NOMO-1 treated with DMSO at 0.1 percent for 48 hours (cell line): ENCODE data around the gene IRGC.
"Not testable (repeated sequence)": the region's sequence is repeated elsewhere in the genome, so short reads cannot be mapped to it uniquely, and the experiment has no call there.

Experiments used
- DNase-seq: peaks from one replicate; lab custom pipeline; 2025; ENCODE audit not compliant: unreplicated experiment; lab: John Stamatoyannopoulos, UW

Gene IRGC, protein sequence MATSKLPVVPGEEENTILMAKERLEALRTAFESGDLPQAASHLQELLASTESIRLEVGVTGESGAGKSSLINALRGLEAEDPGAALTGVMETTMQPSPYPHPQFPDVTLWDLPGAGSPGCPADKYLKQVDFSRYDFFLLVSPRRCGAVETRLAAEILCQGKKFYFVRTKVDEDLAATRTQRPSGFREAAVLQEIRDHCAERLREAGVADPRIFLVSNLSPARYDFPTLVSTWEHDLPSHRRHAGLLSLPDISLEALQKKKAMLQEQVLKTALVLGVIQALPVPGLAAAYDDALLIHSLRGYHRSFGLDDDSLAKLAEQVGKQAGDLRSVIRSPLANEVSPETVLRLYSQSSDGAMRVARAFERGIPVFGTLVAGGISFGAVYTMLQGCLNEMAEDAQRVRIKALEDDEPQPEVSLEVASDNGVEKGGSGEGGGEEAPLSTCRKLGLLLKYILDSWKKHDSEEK

DNA sequence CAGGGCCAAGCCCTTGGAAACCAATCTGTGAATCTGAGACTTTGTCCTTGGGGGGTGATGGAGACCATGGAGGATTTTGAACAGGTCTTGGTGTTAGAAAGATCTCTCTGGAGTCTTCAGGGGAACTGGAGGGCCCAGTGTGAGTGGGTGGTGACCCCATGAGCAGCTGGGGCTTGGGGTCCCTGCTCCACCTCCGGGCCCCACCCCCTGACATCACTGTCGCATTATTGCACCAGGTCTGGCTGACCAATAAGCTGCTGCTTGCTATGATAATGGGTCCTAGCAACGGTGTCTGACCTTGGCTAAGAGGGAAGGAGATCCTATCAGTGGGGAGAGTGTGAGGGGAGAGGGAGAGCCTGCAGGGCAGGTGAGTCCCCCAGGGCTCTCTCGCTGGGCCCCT lies at the start of gene IRGC:
TSS of gene IRGC (plus strand) at position 301 of the 400 bp plus-strand sequence. CDS start 2,483 bp downstream, outside the sequence.
- no peak for DNase-seq

GRCh38 chr19:43667126-43667875 lies 48.6 kb upstream of the IRGC start:
- DNase-seq = no peak

DNA sequence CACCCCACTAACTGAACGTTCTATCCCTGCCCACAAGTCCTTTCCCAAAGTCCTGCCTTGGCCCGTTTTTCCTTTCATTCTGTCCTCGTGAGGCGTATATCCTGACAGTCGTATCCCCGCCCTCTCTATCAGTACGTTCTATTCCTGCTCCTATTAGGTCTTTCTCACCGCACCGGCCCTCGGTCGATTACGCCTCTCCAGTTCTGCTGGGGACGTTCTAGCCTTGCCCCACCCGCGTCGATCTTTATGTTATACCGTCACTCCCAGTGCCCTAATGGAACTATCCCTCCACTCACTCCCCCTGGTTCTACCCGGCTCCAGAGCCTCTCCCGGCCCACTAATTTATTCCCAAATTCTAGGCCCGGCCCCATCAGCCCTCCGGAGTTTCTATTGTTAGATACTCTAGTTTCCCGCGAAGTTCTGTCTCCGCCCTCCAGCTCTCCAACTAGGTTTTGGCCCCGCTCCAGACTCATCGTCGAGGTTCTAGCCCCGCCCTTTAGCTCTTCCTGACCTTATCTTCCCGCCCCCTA lies 47.9 kb upstream of the IRGC start:
- no peak for DNase-seq

- peak; percentile 100 for DNase-seq
Observed at GRCh38 chr19:43668406-43669109, 47.3 kb upstream of the IRGC start.

GRCh38 chr19:43672061-43672679 lies 43.7 kb upstream of the IRGC start:
- DNase-seq = no peak

- DNase-seq = no peak
Observed at GRCh38 chr19:43673637-43674036, 42.2 kb upstream of the IRGC start.

DNA sequence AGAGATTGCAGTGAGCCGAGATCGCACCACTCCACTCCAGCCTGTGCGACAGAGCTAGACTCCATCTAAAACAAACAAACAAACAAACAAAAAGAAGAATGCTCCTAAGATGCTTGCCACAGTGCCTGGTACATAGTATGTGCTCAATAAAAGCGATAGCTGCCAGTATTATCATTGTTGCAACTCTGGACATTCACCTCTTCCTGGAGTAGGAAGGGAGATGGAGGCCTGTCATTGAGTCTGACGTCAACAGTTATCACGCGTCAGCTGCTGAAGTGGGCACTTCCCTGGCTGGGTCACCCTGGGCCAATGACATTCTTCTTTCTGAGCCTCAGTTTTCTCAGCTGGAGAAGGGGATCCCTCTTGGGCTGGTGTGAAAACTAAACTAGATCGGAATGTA lies 41.7 kb upstream of the IRGC start:
- no peak for DNase-seq

- DNase-seq = peak; percentile 72
Observed at GRCh38 chr19:43674596-43674995, 41.3 kb upstream of the IRGC start.

DNA sequence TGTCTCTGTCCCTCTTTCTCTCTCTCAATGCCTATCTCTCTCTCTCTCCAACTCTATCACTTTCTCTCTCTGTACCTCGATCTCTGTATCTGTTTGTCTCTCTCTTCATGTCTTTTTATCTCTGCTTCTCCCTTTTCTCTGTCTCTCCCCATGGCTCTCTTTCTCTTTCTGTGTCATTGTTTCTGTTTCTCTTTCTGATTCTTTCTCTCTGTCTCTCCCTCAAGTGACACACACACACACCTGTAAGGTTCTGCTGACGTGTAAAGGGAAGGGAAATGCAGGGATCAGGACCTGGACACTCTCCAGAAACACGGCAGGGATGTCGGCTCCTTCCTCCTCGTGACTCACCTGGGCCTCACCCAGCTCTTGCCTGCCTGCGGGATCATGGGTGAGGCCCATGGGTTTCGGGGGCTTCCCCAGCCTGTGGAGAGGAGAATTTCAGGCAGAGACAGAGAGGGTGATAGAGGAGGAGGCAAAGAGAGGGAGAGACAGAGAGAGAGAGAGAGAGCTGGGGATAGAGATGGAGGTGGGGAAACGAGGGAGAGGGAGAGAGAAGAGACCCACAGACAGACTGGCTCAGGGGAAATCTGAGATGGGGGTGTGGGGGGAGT lies 40.5 kb upstream of the IRGC start:
- peak; percentile 29 for DNase-seq

- no peak for DNase-seq
Observed at GRCh38 chr19:43675906-43676305, 40.0 kb upstream of the IRGC start.

DNA sequence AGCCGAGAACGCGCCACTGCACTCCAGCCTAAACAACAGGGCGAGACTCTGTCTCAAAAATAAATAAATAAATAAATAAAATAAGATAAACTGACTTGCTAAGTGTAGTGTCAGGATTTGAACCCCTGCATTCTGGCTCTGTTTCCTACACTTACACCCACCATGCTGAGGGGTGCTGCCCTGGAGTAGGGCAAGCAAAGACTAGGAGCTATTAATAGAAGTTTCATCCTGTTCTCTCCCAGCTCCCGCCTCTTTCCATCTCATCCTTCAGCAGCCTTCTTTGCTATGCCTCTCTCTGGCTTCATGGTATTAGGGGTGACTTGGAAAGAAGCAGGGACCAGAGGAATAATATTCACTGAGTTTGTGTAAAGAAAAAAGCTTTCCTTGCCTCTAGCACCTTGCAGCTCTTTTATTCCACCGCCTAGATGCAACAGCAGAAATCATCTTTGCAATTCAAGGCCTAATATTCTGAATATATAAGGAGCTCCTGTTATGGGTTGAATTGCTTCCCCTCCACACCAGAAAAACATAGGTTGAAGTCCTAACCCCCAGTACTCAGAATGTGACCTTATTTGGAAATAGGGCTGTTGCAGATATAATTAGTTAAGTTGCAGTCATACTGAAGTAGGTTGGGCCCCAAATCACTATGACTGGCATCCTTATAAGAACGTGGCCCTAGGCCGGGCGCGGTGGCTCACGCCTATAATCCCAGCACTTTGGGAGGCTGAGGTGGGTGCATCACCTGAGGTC lies 37.2 kb upstream of the IRGC start:
- peak; percentile 92 for DNase-seq

DNA sequence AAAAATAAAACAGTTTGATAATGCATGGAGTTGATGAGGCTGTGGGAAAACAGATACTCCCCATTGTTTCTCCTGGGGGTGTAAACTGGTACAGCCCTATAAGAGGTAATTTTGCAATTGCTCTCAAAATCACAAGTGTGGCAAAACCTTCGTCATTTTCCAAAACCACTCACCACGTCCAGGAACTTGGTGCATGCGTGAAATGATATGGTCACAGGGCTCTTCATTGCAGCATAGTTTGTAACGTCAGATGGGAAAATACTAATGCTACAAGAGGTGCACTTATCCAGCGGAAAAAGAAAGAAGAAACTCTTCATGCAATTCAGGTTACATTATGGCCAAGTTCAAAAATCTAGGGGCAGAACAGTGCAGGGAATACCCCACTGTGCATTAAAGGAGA lies 34.1 kb upstream of the IRGC start:
- DNase-seq = peak; percentile 57

DNA sequence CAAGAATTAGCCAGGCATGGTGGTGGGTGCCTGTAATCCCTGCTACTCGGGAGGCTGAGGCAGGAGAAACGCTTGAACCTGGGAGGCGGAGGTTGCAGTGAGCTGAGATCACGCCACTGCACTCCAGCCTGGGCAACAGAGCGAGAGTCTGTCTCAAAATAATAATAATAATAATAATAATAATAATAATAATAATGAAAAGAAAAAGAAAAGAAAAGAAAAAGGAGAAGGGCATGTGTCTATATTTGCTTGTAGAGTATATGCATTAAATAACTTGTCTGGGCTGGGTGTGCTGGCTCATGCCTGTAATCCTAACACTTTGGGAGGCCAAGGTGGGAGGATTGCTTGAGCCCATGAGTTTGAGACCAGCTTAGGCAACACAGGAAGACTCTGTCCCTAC lies 33.6 kb upstream of the IRGC start:
- DNase-seq = not testable (repeated sequence)

GRCh38 chr19:43682824-43683661 lies 32.8 kb upstream of the IRGC start:
- peak; percentile 65 for DNase-seq

DNA sequence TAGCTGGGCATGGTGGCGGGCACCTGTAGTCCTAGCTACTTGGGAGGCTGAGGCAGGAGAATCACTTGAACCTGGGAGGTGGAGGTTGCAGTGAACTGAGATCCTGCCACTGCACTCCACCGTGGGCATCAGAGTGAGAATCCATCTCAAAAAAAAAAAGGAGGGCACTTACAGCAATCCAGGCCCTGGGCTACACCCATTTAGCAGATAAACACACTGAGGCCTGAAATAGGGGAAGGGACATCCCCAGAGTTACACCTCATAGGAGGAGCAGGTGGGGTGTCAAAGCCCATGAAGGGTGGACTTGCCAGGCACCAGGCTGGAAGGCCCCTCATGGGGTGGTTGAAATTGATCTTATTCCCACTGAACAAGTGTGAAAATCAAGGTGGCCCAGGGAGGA lies 32.0 kb upstream of the IRGC start:
- no peak for DNase-seq

DNA sequence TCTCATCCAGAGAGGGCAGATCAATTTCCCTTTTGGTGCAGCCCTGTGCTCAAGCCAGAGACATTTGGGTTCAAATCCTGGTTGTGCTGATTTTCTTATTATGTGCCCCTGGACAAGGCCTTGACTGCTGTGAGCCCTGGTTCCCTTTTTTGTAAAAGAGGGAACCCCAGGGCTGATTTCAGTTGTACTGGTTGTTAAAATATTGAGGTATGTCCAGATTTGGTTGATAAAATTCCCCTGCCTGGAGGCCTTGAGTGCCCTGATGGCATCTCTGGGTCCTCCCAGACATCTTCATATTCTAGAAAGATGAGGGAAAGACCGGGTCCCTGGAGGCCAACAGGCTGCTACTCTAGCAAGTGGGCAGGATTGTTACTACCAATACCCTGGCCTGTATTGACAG lies 31.6 kb upstream of the IRGC start:
- peak; percentile 51 for DNase-seq

GRCh38 chr19:43687660-43687997 lies 28.2 kb upstream of the IRGC start:
- no peak for DNase-seq

DNA sequence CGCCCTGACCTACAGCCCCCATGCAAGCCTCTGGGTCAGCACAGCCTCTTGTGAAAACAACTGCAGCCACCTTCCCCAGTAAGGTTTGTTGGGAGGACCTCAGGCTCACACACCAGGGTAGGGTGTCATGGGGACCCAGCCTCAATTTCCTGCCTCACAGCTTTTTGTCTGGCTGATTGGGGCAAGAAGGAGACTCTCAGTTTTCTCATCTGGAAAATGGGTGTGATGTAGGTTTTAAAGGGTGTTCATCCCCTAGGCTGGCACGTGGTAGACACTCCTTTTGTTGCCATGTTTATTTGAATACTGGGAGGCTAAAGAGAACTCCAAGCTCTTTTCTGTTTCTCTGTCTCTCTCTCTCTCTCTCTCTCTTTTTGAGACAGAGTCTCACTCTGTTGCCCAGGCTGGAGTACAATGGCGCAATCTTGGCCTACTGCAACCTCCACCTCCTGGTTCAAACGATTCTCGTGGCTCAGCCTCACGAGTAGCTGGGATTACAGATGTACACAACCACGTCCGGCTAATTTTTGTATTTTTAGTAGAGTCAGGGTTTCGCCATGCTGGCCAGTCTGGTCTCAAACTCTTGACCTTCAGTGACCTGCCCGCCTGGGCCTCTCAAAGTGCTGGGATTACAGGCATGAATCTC lies 27.7 kb upstream of the IRGC start:
- DNase-seq = peak; percentile 19
